Endothelial cell of umbilical vein (primary cell): ENCODE data around the gene DHDH. TPM values are rescaled to one million over a fixed set of nuclear protein-coding genes. Genes with fewer than 3 reads are reported as not detected.

ENCODE experiments used
- BruUV-seq: library from RNA; stranded (reverse); fragments of 400-500 nt; replicated peaks from 2 replicates; lab custom pipeline; 2021; lab: Mats Ljungman, UMichigan
- CTCF ChIA-PET: fragments of 300-600, 350-600 bp; sonication (Branson Sonifier 250); formaldehyde crosslinking; loops from one replicate; lab custom pipeline; 2021; ENCODE audit warnings: antibody characterized with exemption, inconsistent platforms; lab: Charles Lee
- POLR2A ChIA-PET: fragments of 300-600, 350-600 bp; sonication (Branson Sonifier 250); formaldehyde crosslinking; loops from one replicate; lab custom pipeline; 2021; ENCODE audit warnings: antibody characterized with exemption, inconsistent platforms; lab: Charles Lee
- DNase-seq: peaks from one replicate; pipeline ENCODE4 v3.0.0-alpha.2; 2011; ENCODE audit warnings: low read depth, low spot score
- FAIRE-seq: peaks from 2 replicates; lab custom pipeline; 2011; peaks lifted over from hg19 to GRCh38; lab: Jason Lieb, UNC
- H2AFZ ChIP-seq: 2 replicates; pipeline ENCODE4 v1.6.0; 2012; ENCODE audit warnings: low read depth, low read length, control low read depth, inconsistent platforms
- H3K27ac ChIP-seq: 2 replicates; pipeline ENCODE4 v1.5.1; 2011; ENCODE audit warnings: low read depth, mild to moderate bottlenecking, control low read depth, low read length, moderate library complexity; ENCODE audit not compliant: insufficient read depth
- H3K27me3 ChIP-seq, 2 experiments: 2 replicates each; pipeline versions ENCODE4 v1.6.0 to v1.6.1; 2011; ENCODE audit warnings: low read length in 2 of 2, mixed read lengths in 1 of 2; ENCODE audit not compliant: control insufficient read depth in 2 of 2, insufficient read depth in 2 of 2
- H3K36me3 ChIP-seq, 2 experiments: 2 replicates in 1 of 2; 3 replicates in 1 of 2; pipeline ENCODE4 v1.5.1; 2011; ENCODE audit warnings: low read length in 2 of 2, mild to moderate bottlenecking in 1 of 2, moderate library complexity in 1 of 2; ENCODE audit not compliant: control insufficient read depth in 2 of 2, insufficient read depth in 2 of 2; ENCODE audit errors: extremely low read depth in 1 of 2
- H3K4me1 ChIP-seq: 3 replicates; pipeline ENCODE4 v1.5.1; 2011; ENCODE audit warnings: mild to moderate bottlenecking, low read length; ENCODE audit not compliant: control insufficient read depth, insufficient read depth; ENCODE audit errors: extremely low read depth
- H3K4me2 ChIP-seq: 2 replicates; pipeline ENCODE4 v1.6.1; 2011; ENCODE audit warnings: low read length, control low read depth, mixed read lengths; ENCODE audit not compliant: insufficient read depth
- H3K4me3 ChIP-seq, 3 experiments: fragments of 200-600 bp in 1 of 3; sonication (generic), shearing (Covaris generic) in 1 of 3; replicated peaks in 1 of 3; 2 replicates each; pipeline ENCODE4 v1.5.1; 2011 to 2016; ENCODE audit warnings: control low read depth in 3 of 3, low read length in 3 of 3, mild to moderate bottlenecking in 2 of 3, inconsistent platforms in 1 of 3, low read depth in 1 of 3, moderate library complexity in 1 of 3; ENCODE audit not compliant: insufficient read depth in 1 of 3
- H3K79me2 ChIP-seq: 2 replicates; pipeline ENCODE4 v1.6.0; 2012; ENCODE audit warnings: low read length, inconsistent platforms; ENCODE audit not compliant: control insufficient read depth, insufficient read depth
- H3K9ac ChIP-seq: replicated peaks from 2 replicates; pipeline ENCODE3; 2011; ENCODE audit warnings: low read length, control low read depth; ENCODE audit not compliant: insufficient read depth; ENCODE audit errors: extremely low read depth
- H3K9me1 ChIP-seq: replicated peaks from 3 replicates; pipeline ENCODE4 v1.6.0; 2011; ENCODE audit warnings: mild to moderate bottlenecking, low read length; ENCODE audit not compliant: control insufficient read depth, insufficient read depth; ENCODE audit errors: extremely low read depth
- H3K9me3 ChIP-seq: replicated peaks from 2 replicates; pipeline ENCODE4 v1.5.1; 2012; ENCODE audit warnings: low read length, inconsistent platforms; ENCODE audit not compliant: control insufficient read depth, insufficient read depth
- H4K20me1 ChIP-seq: replicated peaks from 2 replicates; pipeline ENCODE3; 2011; ENCODE audit warnings: mild to moderate bottlenecking, low read length; ENCODE audit not compliant: control insufficient read depth, insufficient read depth; ENCODE audit errors: extremely low read depth
- CTCF ChIP-seq, 2 donors: IDR thresholded peaks; 1 replicate in 1 of 2; 2 replicates in 1 of 2; pipeline ENCODE4 v1.5.1; 2011; ENCODE audit warnings: low read length in 2 of 2, mild to moderate bottlenecking in 2 of 2, moderate library complexity in 2 of 2, control low read depth in 1 of 2, inconsistent platforms in 1 of 2, low read depth in 1 of 2; ENCODE audit not compliant: insufficient read depth in 1 of 2; ENCODE audit errors: extremely low read depth in 1 of 2
- EZH2 ChIP-seq: IDR thresholded peaks from 2 replicates; pipeline ENCODE4 v1.6.1; 2012; ENCODE audit warnings: borderline replicate concordance, low read depth, mild to moderate bottlenecking, moderate library complexity, low read length, inconsistent platforms; ENCODE audit not compliant: severe bottlenecking
- GATA2 ChIP-seq: IDR thresholded peaks from 2 replicates; pipeline ENCODE4 v1.7.0; 2011; ENCODE audit warnings: low read depth, mild to moderate bottlenecking, moderate library complexity, mixed read lengths, low read length; ENCODE audit not compliant: insufficient read length, insufficient read depth
- JUN ChIP-seq: IDR thresholded peaks from 2 replicates; pipeline ENCODE4 v1.6.1; 2011; ENCODE audit warnings: borderline replicate concordance, low read depth; ENCODE audit not compliant: insufficient read length, insufficient read depth
- dilution Hi-C: fragments of 300-500 bp; cut with MboI; formaldehyde crosslinking; loops from one replicate; pipeline ENCODE4 v1.15.0; 2019; ENCODE audit warnings: low sequenced_read_pairs; ENCODE audit not compliant: extremely low pct_ligation_motif_present
- intact Hi-C: fragments of 100-400 bp; cut with micrococcal nuclease; formaldehyde crosslinking; loops from one replicate; pipeline ENCODE4 v1.10.0; 2022
- polyA plus RNA-seq, 4 experiments: library from polyadenylated mRNA; depleted of rRNA in 3 of 4; stranded (reverse) in 3 of 4; unstranded in 1 of 4; fragments of >200 nt; gene quantifications; 2 replicates each; pipeline versions ENCODE4 v1.2.1 to v1.2.3, GENCODE V29; 2011 to 2012; ENCODE audit warnings: missing spikeins in 1 of 4
- total RNA-seq: library from RNA; stranded (reverse); gene quantifications from 2 replicates; pipeline ENCODE4 v1.2.3, GENCODE V29; 2021

DHDH gene
- total and polyA plus RNA-seq, 2 donors (not counting 3 experiments of a cell fraction or from before 2014, with no cell fraction given), result not detected

- no peak overlapping the region for H3K4me3 ChIP-seq
- peaks cover 0 to 9% of the 10 kb centered on the region in 2 experiments for H3K36me3 ChIP-seq
- H3K4me1 ChIP-seq, result peaks cover 14% of the 10 kb centered on the region
- DNase-seq (no peak), FAIRE-seq (no peak)
- H3K4me2 ChIP-seq, result no peak overlapping the region
- dilution Hi-C loops (no loop called here), intact Hi-C loops (loop anchor here (10.0 kb wide), 2 partner anchors 164 to 356 kb away; partner anchors contain the start of genes DBP, HRC and TRPM4)
- no TSS peak for BruUV-seq
- no peak overlapping the region for H3K9ac ChIP-seq
- H3K9me3 ChIP-seq, result no peaks in the 10 kb centered on the region
- peaks cover 41% of the 10 kb centered on the region for H3K79me2 ChIP-seq
- TF ChIP-seq EZH2 (no peak), GATA2 (no peak), JUN (no peak)
- no peak overlapping the region for H3K27ac ChIP-seq
- no peak overlapping the region for H2AFZ ChIP-seq
- no peaks in the 10 kb centered on the region for H3K9me1 ChIP-seq
- no peaks in the 10 kb centered on the region for H4K20me1 ChIP-seq
- ChIA-PET CTCF (no interaction called here), POLR2A (no interaction called here)
- H3K27me3 ChIP-seq, result no peaks in the 10 kb centered on the region
Measured at GRCh38 chr19:48990400-48990799, 56.9 kb downstream of the DHDH start.

DNA sequence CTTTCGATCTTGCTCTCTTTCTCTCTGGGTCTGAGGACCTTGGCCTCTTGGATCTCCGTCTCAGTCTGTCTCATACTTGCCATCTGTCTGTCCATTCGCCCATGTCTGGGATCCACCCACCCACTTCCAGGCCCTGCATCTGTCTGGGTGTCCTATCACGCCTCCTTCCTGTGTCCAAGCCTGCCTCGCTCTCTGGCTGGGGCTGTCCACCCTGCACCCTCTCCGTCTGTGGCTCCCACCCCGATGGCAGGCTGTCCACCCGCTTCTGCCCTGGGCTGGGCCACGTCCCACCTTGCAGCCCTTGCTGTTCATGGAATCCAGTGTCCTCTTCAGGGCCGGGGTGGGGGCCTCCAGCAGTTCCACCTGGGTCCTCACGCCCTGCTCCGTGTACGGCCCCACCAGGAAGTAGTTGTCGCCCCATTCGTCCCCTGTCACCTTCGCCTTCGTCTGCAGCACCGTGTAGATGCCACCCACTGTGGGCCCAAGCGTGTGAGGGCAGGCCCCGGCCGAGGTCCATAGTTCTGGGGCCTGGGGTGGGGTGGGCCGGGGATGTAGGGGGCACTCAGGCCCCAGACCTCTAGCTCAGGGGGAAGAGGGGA is 57.6 kb downstream of the DHDH start:
- no TSS peak for BruUV-seq
- H2AFZ ChIP-seq, result no peak overlapping the region
- no peaks in the 10 kb centered on the region for H4K20me1 ChIP-seq
- ChIA-PET POLR2A (no interaction called here), CTCF (interaction anchor here (0.6 to 3.3 kb wide), 5 partner anchors 14 to 420 kb away, joined by 3 to 41 read pairs (median 10); no protein-coding TSS in a partner anchor)
- H3K9me3 ChIP-seq, result no peaks in the 10 kb centered on the region
- dilution Hi-C loops (no loop called here), intact Hi-C loops (loop anchor here (10.0 kb wide), 2 partner anchors 164 to 356 kb away; partner anchors contain the start of genes DBP, HRC and TRPM4)
- H3K36me3 ChIP-seq, result peaks cover 0 to 9% of the 10 kb centered on the region in 2 experiments
- no peaks in the 10 kb centered on the region for H3K9me1 ChIP-seq
- H3K9ac ChIP-seq, result no peak overlapping the region
- H3K4me2 ChIP-seq, result no peak overlapping the region
- peaks cover 46% of the 10 kb centered on the region for H3K79me2 ChIP-seq
- peaks cover 14% of the 10 kb centered on the region for H3K4me1 ChIP-seq
- no peak for TF ChIP-seq CTCF (IDR thresholded peaks at IDR 0.05; ENCODE audit: extremely low read depth in 1 of 2, insufficient read depth in 1 of 2, low read depth in 1 of 2, low read length in 2 of 2)
- no peaks in the 10 kb centered on the region for H3K27me3 ChIP-seq
- no peak overlapping the region for H3K4me3 ChIP-seq
- FAIRE-seq, result no peak
- no peak overlapping the region for H3K27ac ChIP-seq
- no peak for DNase-seq
